Spleen (tissue), 7 donors: ENCODE results near the gene LRP1B.

ENCODE experiments used
- CTCF ChIP-seq, 11 experiments: fragments of 200-600 bp in 7 of 11; fragments of 450-650 bp in 4 of 11; sonication (generic) in 4 of 11; IDR thresholded peaks in 8 of 11; conservative IDR thresholded peaks in 3 of 11; 1 replicate in 7 of 11; 2 replicates in 4 of 11; pipeline versions ENCODE4 v1.4.0 to v1.8.0; 2016 to 2021; ENCODE audit warnings: antibody characterized with exemption in 11 of 11, inconsistent platforms in 4 of 11, mild to moderate bottlenecking in 1 of 11
- POLR2AphosphoS5 ChIP-seq, 3 donors: sonication (generic); formaldehyde crosslinking; IDR thresholded peaks; one replicate each; pipeline ENCODE4 v1.5.1; 2017; ENCODE audit warnings: antibody characterized with exemption in 3 of 3
- donor health status: DM: no; HTN: no; CAD: no; lungs with moderate emphysema.
- donor health status: DM: no; HTN: no; CAD: no.
- donor health status: DM: no; HTN: no; CAD: no.

GRCh38 chr2:141957321-141957720 is 173.5 kb downstream of the LRP1B start:
- no peak for TF ChIP-seq POLR2AphosphoS5 (IDR thresholded peaks at IDR 0.05)
- TF ChIP-seq CTCF (IDR thresholded peaks at IDR 0.05 in 8 of 11, conservative IDR thresholded peaks at IDR 0.05 in 3 of 11), result no peak
